Hepatocyte (in vitro differentiated cells): ENCODE results near the gene MCM7. TPM values are rescaled to one million over a fixed set of nuclear protein-coding genes. Genes with fewer than 3 reads are reported as not detected.

Experiments
- DNase-seq: peaks from one replicate; pipeline ENCODE4 v3.0.0-alpha.2; 2016; ENCODE audit warnings: low spot score
- H2AFZ ChIP-seq: fragments of 200-600 bp; sonication (generic); 2 replicates; pipeline ENCODE4 v1.6.0; 2016; ENCODE audit warnings: antibody characterized with exemption, mild to moderate bottlenecking
- H3K27ac ChIP-seq: fragments of 200-600 bp; sonication (generic); 2 replicates; pipeline ENCODE4 v1.5.1; 2016; ENCODE audit warnings: mild to moderate bottlenecking
- H3K27me3 ChIP-seq: fragments of 200-600 bp; sonication (generic); 2 replicates; pipeline ENCODE4 v1.6.1; 2016
- H3K36me3 ChIP-seq: fragments of 200-600 bp; sonication (generic); replicated peaks from 2 replicates; pipeline ENCODE4 v1.5.1; 2016; ENCODE audit warnings: low read depth; ENCODE audit not compliant: insufficient read depth
- H3K4me1 ChIP-seq: fragments of 200-600 bp; sonication (generic); 2 replicates; pipeline ENCODE4 v1.5.1; 2016; ENCODE audit warnings: mild to moderate bottlenecking, moderate library complexity; ENCODE audit not compliant: insufficient read depth
- H3K4me2 ChIP-seq: fragments of 200-600 bp; sonication (generic); 2 replicates; pipeline ENCODE4 v1.6.0; 2016
- H3K4me3 ChIP-seq: fragments of 200-600 bp; sonication (generic); 2 replicates; pipeline ENCODE4 v1.5.1; 2016; ENCODE audit warnings: mild to moderate bottlenecking
- H3K79me2 ChIP-seq: fragments of 200-600 bp; sonication (generic); 2 replicates; pipeline ENCODE4 v1.6.0; 2017; ENCODE audit warnings: mild to moderate bottlenecking
- H3K9me2 ChIP-seq: fragments of 200-600 bp; sonication (generic); replicated peaks from 2 replicates; pipeline ENCODE4 v1.6.0; 2017; ENCODE audit warnings: mild to moderate bottlenecking; ENCODE audit not compliant: insufficient read depth
- H3K9me3 ChIP-seq: fragments of 200-600 bp; sonication (generic); 2 replicates; pipeline ENCODE4 v1.5.1; 2016; ENCODE audit warnings: low read depth, mild to moderate bottlenecking
- H4K20me1 ChIP-seq: fragments of 200-600 bp; sonication (generic); 2 replicates; pipeline ENCODE4 v1.6.0; 2016; ENCODE audit warnings: mild to moderate bottlenecking; ENCODE audit not compliant: insufficient read depth, poor library complexity, severe bottlenecking
- EZH2 ChIP-seq: fragments of 200-600 bp; sonication (generic); IDR thresholded peaks from 2 replicates; pipeline ENCODE4 v1.6.1; 2016; ENCODE audit warnings: antibody characterized with exemption, mild to moderate bottlenecking, borderline replicate concordance
- EZH2phosphoT487 ChIP-seq: fragments of 200-600 bp; sonication (generic); IDR thresholded peaks from one replicate; pipeline ENCODE4 v1.6.1; 2018; ENCODE audit warnings: antibody characterized with exemption, mild to moderate bottlenecking, low read depth, moderate library complexity; ENCODE audit not compliant: unreplicated experiment, severe bottlenecking
- WGBS: methylation state at CpG from one replicate; pipeline ENCODE4 v1.1.6; 2016; ENCODE audit warnings: low lambda C conversion rate; ENCODE audit errors: missing lambda C conversion rate; 5-methylcytosine and 5-hydroxymethylcytosine counted together
- microRNA counts: library from miRNA; unstranded; fragments of <30 nt; microRNA quantifications from one replicate; lab custom pipeline; 2017
- microRNA-seq: library from miRNA; unstranded; fragments of <30 nt; microRNA quantifications from one replicate; pipeline ENCODE4, GENCODE V29; 2017
- polyA plus RNA-seq: library from polyadenylated mRNA; unstranded; fragments of >200 nt; fragmentation: Nextera tagmentation; extraction: Ambion mirVana; gene quantifications from 2 replicates; pipeline ENCODE4 v1.2.1, GENCODE V29; 2016
- small RNA-seq: library from RNA; depleted of rRNA; stranded (forward); fragments of <200 nt; gene quantifications from one replicate; pipeline ENCODE3, GENCODE V24; 2014
- total RNA-seq: library from RNA; depleted of rRNA; stranded (reverse); fragments of >200 nt; gene quantifications from 2 replicates; pipeline ENCODE4 v1.2.3, GENCODE V29; 2014
- TF ChIP-seq, protein P1 (sequence below): fragments of 200-600 bp; sonication (generic); IDR thresholded peaks from 2 replicates; pipeline ENCODE4 v1.5.1; 2016; ENCODE audit warnings: antibody characterized with exemption, mild to moderate bottlenecking; ENCODE audit not compliant: poor library complexity

The MCM7 gene
- total and polyA plus RNA-seq, 2 experiments from 2014 or later = 42.1 to 49.3 TPM

DNA sequence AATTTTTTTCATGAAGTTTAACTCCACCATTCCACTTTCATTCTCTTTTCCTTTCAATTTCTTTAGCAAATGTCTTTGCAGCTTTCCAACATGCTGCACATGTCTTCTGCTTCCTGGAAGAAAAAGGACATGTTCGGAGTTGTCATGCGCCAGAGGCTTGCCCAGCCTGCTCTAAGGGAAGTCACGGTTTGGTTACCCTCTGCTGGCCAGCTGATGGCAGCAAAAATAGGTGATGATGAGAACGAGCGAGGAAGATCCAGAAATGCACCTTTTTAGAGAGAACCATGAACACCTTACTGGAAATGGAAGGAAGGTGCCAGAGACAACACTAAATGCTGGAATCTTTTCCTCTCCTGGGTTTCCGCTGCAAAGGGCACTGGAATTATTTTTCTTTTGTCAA, 56.5 kb downstream of the MCM7 start:
- Histone ChIP-seq H2AFZ (no peak overlapping the region), H3K4me2 (no peak overlapping the region), H3K9me2 (no peaks in the 10 kb centered on the region), H3K9me3 (no peaks in the 10 kb centered on the region), H3K4me1 (no peaks in the 10 kb centered on the region), H3K79me2 (no peaks in the 10 kb centered on the region), H3K27ac (no peak overlapping the region), H3K27me3 (no peaks in the 10 kb centered on the region), H3K36me3 (no peaks in the 10 kb centered on the region), H3K4me3 (no peak overlapping the region), H4K20me1 (no peaks in the 10 kb centered on the region)
- TF ChIP-seq EZH2 = no peak
- no peak for TF ChIP-seq EZH2phosphoT487
- TF ChIP-seq, protein P1, sequence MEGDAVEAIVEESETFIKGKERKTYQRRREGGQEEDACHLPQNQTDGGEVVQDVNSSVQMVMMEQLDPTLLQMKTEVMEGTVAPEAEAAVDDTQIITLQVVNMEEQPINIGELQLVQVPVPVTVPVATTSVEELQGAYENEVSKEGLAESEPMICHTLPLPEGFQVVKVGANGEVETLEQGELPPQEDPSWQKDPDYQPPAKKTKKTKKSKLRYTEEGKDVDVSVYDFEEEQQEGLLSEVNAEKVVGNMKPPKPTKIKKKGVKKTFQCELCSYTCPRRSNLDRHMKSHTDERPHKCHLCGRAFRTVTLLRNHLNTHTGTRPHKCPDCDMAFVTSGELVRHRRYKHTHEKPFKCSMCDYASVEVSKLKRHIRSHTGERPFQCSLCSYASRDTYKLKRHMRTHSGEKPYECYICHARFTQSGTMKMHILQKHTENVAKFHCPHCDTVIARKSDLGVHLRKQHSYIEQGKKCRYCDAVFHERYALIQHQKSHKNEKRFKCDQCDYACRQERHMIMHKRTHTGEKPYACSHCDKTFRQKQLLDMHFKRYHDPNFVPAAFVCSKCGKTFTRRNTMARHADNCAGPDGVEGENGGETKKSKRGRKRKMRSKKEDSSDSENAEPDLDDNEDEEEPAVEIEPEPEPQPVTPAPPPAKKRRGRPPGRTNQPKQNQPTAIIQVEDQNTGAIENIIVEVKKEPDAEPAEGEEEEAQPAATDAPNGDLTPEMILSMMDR = no peak
- WGBS = 81% methylated on average over 6 of the region's 6 CpGs
- no peak for DNase-seq

MicroRNAs within 50 kb of the gene (microRNA counts, 767-probe panel; counts per million panel counts)
- 7,217 counts per million, percentile 40 among the panel's probes with 10 or more counts for microRNA hsa-miR-106b-5p (lab: Ali Mortazavi, UCI)
- microRNA hsa-miR-25-3p (lab: Ali Mortazavi, UCI) = 9,084 counts per million, percentile 70 among the panel's probes with 10 or more counts
- microRNA hsa-miR-93-5p (lab: Ali Mortazavi, UCI) = 9,914 counts per million, percentile 79 among the panel's probes with 10 or more counts

Small RNA genes lying within 50 kb of the gene (microRNA-seq; reads per million reads assigned to microRNA genes)
- gene MIR106B = 7,790 reads per million, percentile 92 among the genes with 10 or more reads in this experiment
- gene MIR25 = 622 reads per million, percentile 75 among the genes with 10 or more reads in this experiment
- 10,194 reads per million, percentile 94 among the genes with 10 or more reads in this experiment for gene MIR93

Small RNA genes lying within 50 kb of the gene (small RNA-seq; reads per million reads assigned to genes)
- 51.7 reads per million, percentile 97 among the genes with 10 or more reads in this experiment for gene MIR106B
- 658 reads per million, percentile 99 among the genes with 10 or more reads in this experiment for gene MIR25
- gene MIR93 = 336 reads per million, percentile 99 among the genes with 10 or more reads in this experiment

Other genes starting within 250 kb of the MCM7 start
- gene OR2AE1, start 224.4 kb downstream of the MCM7 start, total RNA-seq = not detected in 2 replicates
- not detected in 2 replicates for gene OR2AE1, start 224.4 kb downstream of the MCM7 start, polyA plus RNA-seq
- 2.7 and 4.0 TPM in 2 replicates for gene TRIM4, start 181.9 kb downstream of the MCM7 start, total RNA-seq
- 1.4 and 1.5 TPM in 2 replicates for gene TRIM4, start 181.9 kb downstream of the MCM7 start, polyA plus RNA-seq
- gene GJC3, start 171.8 kb downstream of the MCM7 start, total RNA-seq = not detected in 2 replicates
- not detected in 2 replicates for gene GJC3, start 171.8 kb downstream of the MCM7 start, polyA plus RNA-seq
- gene AZGP1, start 125.4 kb downstream of the MCM7 start, total RNA-seq = 46.1 and 52.6 TPM in 2 replicates
- 44.3 and 73.6 TPM in 2 replicates for gene AZGP1, start 125.4 kb downstream of the MCM7 start, polyA plus RNA-seq
- gene ZKSCAN1, start 85.8 kb downstream of the MCM7 start, total RNA-seq = 41.1 and 44.0 TPM in 2 replicates
- gene ZKSCAN1, start 85.8 kb downstream of the MCM7 start, polyA plus RNA-seq = 27.0 and 29.2 TPM in 2 replicates
- 9.6 and 10.9 TPM in 2 replicates for gene ZSCAN21, start 51.6 kb downstream of the MCM7 start, total RNA-seq
- gene ZSCAN21, start 51.6 kb downstream of the MCM7 start, polyA plus RNA-seq = 11.7 and 12.8 TPM in 2 replicates
- 30.1 and 35.6 TPM in 2 replicates for gene ZNF3, start 19.7 kb downstream of the MCM7 start, total RNA-seq
- 20.7 and 28.3 TPM in 2 replicates for gene ZNF3, start 19.7 kb downstream of the MCM7 start, polyA plus RNA-seq
- 41.9 and 53.7 TPM in 2 replicates for gene COPS6, start 12.4 kb downstream of the MCM7 start, total RNA-seq
- 161 and 163 TPM in 2 replicates for gene COPS6, start 12.4 kb downstream of the MCM7 start, polyA plus RNA-seq
- 13.0 and 22.8 TPM in 2 replicates for gene AP4M1, start 246 bp upstream of the MCM7 start, total RNA-seq
- gene AP4M1, start 246 bp upstream of the MCM7 start, polyA plus RNA-seq = 17.4 and 22.0 TPM in 2 replicates
- 13.3 and 29.2 TPM in 2 replicates for gene TAF6, start 18.0 kb upstream of the MCM7 start, total RNA-seq
- 44.2 and 44.3 TPM in 2 replicates for gene TAF6, start 18.0 kb upstream of the MCM7 start, polyA plus RNA-seq
- 19.5 and 28.1 TPM in 2 replicates for gene CNPY4, start 18.2 kb upstream of the MCM7 start, total RNA-seq
- 21.3 and 27.4 TPM in 2 replicates for gene CNPY4, start 18.2 kb upstream of the MCM7 start, polyA plus RNA-seq
- 2.7 and 3.2 TPM in 2 replicates for gene MBLAC1, start 25.6 kb upstream of the MCM7 start, total RNA-seq
- gene MBLAC1, start 25.6 kb upstream of the MCM7 start, polyA plus RNA-seq = 3.7 and 4.5 TPM in 2 replicates
- 80.1 and 90.5 TPM in 2 replicates for gene LAMTOR4, start 47.5 kb upstream of the MCM7 start, total RNA-seq
- 198 and 228 TPM in 2 replicates for gene LAMTOR4, start 47.5 kb upstream of the MCM7 start, polyA plus RNA-seq
- 7.7 and 14.7 TPM in 2 replicates for gene TRAPPC14, start 57.3 kb upstream of the MCM7 start, total RNA-seq
- gene TRAPPC14, start 57.3 kb upstream of the MCM7 start, polyA plus RNA-seq = 18.5 and 22.3 TPM in 2 replicates
- gene GAL3ST4, start 67.2 kb upstream of the MCM7 start, total RNA-seq = 0.73 and 2.6 TPM in 2 replicates
- 3.3 and 4.3 TPM in 2 replicates for gene GAL3ST4, start 67.2 kb upstream of the MCM7 start, polyA plus RNA-seq
- gene GPC2, start 76.0 kb upstream of the MCM7 start, total RNA-seq = 2.0 and 5.3 TPM in 2 replicates
- gene GPC2, start 76.0 kb upstream of the MCM7 start, polyA plus RNA-seq = 3.2 and 4.1 TPM in 2 replicates
- gene STAG3, start 76.5 kb upstream of the MCM7 start, total RNA-seq = 0.20 and 1.0 TPM in 2 replicates
- 3.4 and 4.8 TPM in 2 replicates for gene STAG3, start 76.5 kb upstream of the MCM7 start, polyA plus RNA-seq
- gene PVRIG, start 118.6 kb upstream of the MCM7 start, total RNA-seq = not detected in 2 replicates
- gene PVRIG, start 118.6 kb upstream of the MCM7 start, polyA plus RNA-seq = 1.4 TPM in 2 replicates
- gene SPDYE3, start 206.3 kb upstream of the MCM7 start, total RNA-seq = not detected in 2 replicates
- 3.3 and 3.4 TPM in 2 replicates for gene SPDYE3, start 206.3 kb upstream of the MCM7 start, polyA plus RNA-seq